Gastrocnemius medialis (tissue), 4 donors: Measurements from ENCODE around the gene UBE4A.

ENCODE experiments used
- CTCF ChIP-seq, 5 experiments: fragments of 450-650 bp in 3 of 5; fragments of 200-600 bp in 2 of 5; sonication (generic) in 2 of 5; IDR thresholded peaks in 4 of 5; conservative IDR thresholded peaks in 1 of 5; 1 replicate in 4 of 5; 2 replicates in 1 of 5; pipeline ENCODE4 v1.5.1; 2016 to 2019; ENCODE audit warnings: antibody characterized with exemption in 5 of 5, mild to moderate bottlenecking in 3 of 5, moderate library complexity in 3 of 5
- POLR2A ChIP-seq, 2 donors: fragments of 450-650 bp; IDR thresholded peaks; one replicate each; pipeline ENCODE4 v1.6.1; 2017; ENCODE audit warnings: antibody characterized with exemption in 2 of 2, mild to moderate bottlenecking in 2 of 2, moderate library complexity in 2 of 2

GRCh38 chr11:118442908-118443589 is 83.6 kb downstream of the UBE4A start:
- TF ChIP-seq CTCF (IDR thresholded peaks at IDR 0.05 in 4 of 5, conservative IDR thresholded peaks at IDR 0.05 in 1 of 5) (no peak), POLR2A (IDR thresholded peaks at IDR 0.05) (no peak)
